Measurements from ENCODE around the gene LYPD6B. TPM values are rescaled to one million over a fixed set of nuclear protein-coding genes. Genes with fewer than 3 reads are reported as not detected.

The LYPD6B gene
- total and polyA plus RNA-seq, 4 donors, result 5.7 to 11.0 (median 8.9) TPM

DNA sequence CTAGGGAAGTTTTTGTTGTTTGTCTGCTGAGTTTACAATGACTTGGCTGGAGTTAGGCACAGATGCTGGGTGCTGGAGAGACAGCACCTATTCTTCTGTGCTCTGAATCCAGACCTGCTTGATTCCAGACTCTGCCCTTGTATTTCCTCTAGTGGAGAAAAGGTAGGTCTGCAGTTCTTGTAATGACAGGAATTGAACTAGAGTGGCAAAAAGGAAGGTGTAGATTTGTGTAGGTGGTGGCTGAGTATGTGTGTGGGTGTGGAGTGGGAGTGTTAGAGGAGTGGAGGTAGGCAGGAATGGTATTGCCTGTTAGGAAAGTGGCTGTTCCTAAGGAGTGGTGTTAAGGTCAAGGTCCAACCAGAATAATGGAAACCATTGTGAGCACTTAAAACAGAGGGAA, 220.0 kb downstream of the LYPD6B start:
- no peak for DNase-seq (ENCODE audit: low read depth in 4 of 6, low spot score in 6 of 6)
- H3K36me3 ChIP-seq (ENCODE audit: control insufficient read depth, insufficient read depth, low read length), result no peaks in the 10 kb centered on the region

DNA sequence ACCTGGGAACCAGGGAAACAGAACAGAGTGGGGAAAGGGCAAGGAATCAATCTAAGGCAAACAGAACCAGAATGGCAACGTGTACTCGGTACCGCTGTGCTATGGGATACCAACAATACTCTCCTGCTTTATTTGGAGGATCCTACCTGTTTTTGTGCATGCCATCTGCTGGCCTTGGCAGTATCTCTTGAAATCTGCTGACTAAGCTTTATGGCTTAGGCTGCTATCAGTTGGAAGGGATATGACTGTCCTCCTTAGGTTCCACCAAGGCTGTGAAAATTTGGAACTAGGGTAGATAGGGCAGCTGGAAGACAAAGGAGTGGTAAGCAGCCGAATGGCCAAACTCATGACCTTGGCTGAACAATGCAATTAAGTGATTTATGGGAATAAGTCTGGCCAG, 220.6 kb downstream of the LYPD6B start:
- whole genome bisulfite sequencing (ENCODE audit: insufficient coverage), result 62% methylated on average over 1 of the region's 4 CpGs
- H3K9me3 ChIP-seq (ENCODE audit: control insufficient read depth, insufficient read depth, low read length), result no peaks in the 10 kb centered on the region
- no peaks in the 10 kb centered on the region for H3K4me1 ChIP-seq (ENCODE audit: control insufficient read depth, insufficient read depth, low read length)
- H3K4me3 ChIP-seq (ENCODE audit: low read depth, low read length), result no peak overlapping the region
- no peaks in the 10 kb centered on the region for H3K36me3 ChIP-seq (ENCODE audit: control insufficient read depth, insufficient read depth, low read length)
- no peak for DNase-seq (ENCODE audit: low read depth in 4 of 6, low spot score in 6 of 6)
- no peak overlapping the region for H3K27ac ChIP-seq (ENCODE audit: low read depth, low read length)
- H3K27me3 ChIP-seq (ENCODE audit: control insufficient read depth, insufficient read depth, low read length), result no peaks in the 10 kb centered on the region

More for the DNA sequence above, 220.0 kb downstream of the LYPD6B start:
- Histone ChIP-seq H3K27me3 (ENCODE audit: control insufficient read depth, insufficient read depth, low read length) (no peaks in the 10 kb centered on the region), H3K27ac (ENCODE audit: low read depth, low read length) (no peak overlapping the region), H3K4me1 (ENCODE audit: control insufficient read depth, insufficient read depth, low read length) (no peaks in the 10 kb centered on the region), H3K4me3 (ENCODE audit: low read depth, low read length) (no peak overlapping the region), H3K9me3 (ENCODE audit: control insufficient read depth, insufficient read depth, low read length) (no peaks in the 10 kb centered on the region)

DNA sequence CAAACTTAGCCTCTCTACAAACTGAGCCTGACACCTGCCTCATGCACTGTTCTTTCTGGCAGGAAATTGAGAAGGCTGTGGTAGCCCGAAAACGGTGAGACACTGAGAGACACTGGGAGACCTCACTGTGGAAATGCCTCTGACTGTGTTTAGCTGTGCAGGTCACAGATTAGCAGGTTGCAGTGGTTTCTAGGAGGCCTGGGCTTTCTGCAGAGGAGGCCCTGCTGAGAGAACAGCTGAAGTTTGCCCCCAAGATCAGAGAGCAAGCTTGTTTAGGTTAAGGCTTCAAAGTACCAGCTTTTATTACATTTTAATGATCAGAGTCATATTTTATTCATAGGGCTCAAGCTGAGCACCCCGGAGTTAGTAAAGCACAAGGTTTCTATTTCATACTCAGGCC, 223.2 kb downstream of the LYPD6B start:
- 41% methylated on average over 2 of the region's 3 CpGs for WGBS (ENCODE audit: insufficient coverage)
- Histone ChIP-seq H3K27me3 (ENCODE audit: control insufficient read depth, insufficient read depth, low read length) (no peaks in the 10 kb centered on the region), H3K36me3 (ENCODE audit: control insufficient read depth, insufficient read depth, low read length) (no peaks in the 10 kb centered on the region), H3K4me1 (ENCODE audit: control insufficient read depth, insufficient read depth, low read length) (no peaks in the 10 kb centered on the region), H3K9me3 (ENCODE audit: control insufficient read depth, insufficient read depth, low read length) (no peaks in the 10 kb centered on the region), H3K27ac (ENCODE audit: low read depth, low read length) (no peak overlapping the region), H3K4me3 (ENCODE audit: low read depth, low read length) (no peak overlapping the region)
- DNase-seq (ENCODE audit: low read depth in 4 of 6, low spot score in 6 of 6), result no peak

Other genes starting within 250 kb of the LYPD6B start
- 100 to 1,000 TPM in 1 of 2 donors, 10 to 100 TPM in 1; 79.2 to 222 TPM for gene KIF5C, start 163.5 kb upstream of the LYPD6B start, total RNA-seq
- gene KIF5C, start 163.5 kb upstream of the LYPD6B start, polyA plus RNA-seq (ENCODE audit: insufficient read length in 2 of 2), result 100 to 1,000 TPM; 197 to 279 TPM

All from spinal cord (tissue), 10 donors.